GM19043 (cell line): ENCODE data around the gene DPY19L1.
"Not testable (repeated sequence)": the region's sequence is repeated elsewhere in the genome, so short reads cannot be mapped to it uniquely, and the experiment has no call there.

Experiments used
- ATAC-seq: cut with Tn5 transposase; IDR thresholded peaks from one replicate; pipeline ENCODE4 v1.9.1; 2021; ENCODE audit warnings: low read depth; ENCODE audit not compliant: unreplicated experiment

DPY19L1 gene

DNA sequence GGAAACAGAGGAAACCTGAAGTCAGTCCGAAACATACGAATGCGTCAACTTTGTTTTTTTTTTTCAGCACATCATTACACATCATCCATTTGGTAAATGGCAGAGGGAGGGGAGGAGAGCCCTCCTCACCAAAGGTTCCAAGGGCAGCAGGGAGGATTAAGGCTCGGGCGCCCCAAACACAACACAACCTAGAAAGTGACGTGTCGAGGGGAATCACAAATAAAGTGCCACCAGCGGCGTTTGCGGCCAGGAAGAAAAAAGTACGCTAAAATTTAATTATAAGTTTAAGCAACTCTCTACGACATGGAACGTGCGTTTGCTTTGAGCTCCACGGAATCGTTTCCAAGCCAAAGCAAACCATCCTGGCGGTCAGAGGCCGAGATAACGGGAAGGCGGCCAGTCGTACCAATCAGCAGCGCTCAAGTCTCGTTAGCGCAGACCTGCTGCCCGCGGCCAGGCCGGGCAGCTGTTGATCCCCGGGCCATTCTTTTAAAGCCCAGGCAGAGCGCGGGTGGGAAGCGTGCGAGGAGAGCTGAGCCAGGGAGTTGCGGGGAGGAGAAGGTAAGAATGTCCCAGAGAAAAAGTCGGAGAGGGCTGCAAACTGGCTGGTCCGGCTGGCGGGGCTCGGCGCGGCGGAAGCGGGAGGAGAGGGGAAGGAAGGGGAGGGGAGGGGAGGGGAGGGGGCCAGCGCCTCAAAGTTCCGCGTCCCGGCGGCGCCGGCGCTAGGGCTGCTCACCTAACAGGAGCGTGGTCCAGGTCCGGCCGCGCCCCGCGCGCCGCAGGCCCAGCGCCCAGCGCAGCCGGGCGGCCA, 719 bp downstream of the DPY19L1 start:
- peak; percentile 14 for ATAC-seq

DNA sequence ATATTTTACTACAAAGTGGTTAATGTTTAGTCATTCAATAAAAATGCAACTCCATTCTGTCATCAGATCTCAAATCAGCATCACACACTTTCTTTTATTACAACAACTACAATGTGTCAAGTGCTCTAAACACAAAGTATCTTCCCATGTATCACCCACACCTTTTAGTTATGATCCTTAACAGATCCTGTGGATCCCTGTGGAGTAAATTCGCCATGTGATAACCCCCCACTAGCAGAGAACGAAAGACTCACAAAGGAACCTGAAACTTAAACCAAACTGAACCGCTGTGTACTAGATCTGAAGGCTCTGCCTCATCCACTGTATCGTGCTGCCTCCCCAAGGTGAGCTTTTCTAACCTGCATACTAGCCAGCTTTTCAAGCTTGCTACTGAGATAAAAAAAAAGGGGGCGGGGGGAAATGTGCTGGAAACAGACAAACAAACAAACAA, 1.7 kb downstream of the DPY19L1 start:
- ATAC-seq: peak; percentile 16

DNA sequence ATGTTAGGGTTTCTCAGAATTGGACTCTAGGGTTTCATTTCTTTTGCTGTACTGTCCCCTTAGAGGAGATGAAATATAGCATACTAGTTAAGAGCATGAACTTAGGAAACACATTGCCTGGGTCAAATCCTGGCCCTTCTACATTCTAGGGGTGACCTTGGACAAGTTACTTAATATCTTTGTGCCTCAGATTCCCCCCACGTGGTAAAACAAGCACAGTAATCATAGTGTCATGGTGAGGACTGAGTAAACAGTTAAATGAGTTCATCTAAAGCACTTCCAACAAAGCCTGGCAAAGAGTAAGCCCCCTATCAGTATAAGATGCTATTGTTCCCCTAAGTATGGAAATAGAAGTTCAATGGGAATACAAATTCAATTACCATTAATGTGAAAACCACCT, 5.1 kb downstream of the DPY19L1 start:
- no peak for ATAC-seq

DNA sequence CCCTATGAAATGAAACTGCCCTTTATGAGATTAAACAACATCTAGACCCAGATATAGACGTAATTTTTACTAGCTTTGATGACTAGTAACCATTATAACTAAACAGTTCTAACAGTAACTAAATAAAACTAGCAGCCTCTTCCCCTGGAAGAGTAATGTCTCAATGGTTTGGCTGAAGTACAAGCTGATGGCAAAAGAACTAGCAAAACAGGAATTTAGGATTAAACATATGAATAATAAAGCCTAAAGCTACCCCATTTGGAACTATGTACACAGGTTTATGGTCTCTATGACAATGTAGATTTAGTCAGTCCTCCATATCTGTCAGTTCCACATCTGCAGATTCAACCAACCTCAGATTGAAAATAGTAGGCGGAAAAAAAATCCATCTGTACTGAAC, 6.4 kb downstream of the DPY19L1 start:
- ATAC-seq: no peak

DNA sequence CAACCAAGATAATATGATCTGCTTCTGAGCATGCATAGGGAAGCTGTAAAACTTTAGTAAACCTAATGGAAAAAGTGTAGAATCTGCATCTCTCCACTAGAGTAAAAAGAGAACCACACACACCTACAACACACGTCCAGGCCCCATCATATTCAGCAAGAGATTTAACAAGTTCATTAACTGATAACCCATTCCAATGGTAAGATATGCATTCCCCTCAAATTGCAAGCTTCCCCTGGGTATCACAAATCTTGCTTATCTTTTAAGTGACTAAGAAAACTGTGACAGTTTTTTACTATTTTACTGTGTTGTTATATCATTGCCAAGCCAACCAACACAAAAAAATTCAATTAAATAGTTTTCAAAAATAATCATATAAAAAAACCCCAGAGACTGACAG, 8.0 kb downstream of the DPY19L1 start:
- no peak for ATAC-seq

DNA sequence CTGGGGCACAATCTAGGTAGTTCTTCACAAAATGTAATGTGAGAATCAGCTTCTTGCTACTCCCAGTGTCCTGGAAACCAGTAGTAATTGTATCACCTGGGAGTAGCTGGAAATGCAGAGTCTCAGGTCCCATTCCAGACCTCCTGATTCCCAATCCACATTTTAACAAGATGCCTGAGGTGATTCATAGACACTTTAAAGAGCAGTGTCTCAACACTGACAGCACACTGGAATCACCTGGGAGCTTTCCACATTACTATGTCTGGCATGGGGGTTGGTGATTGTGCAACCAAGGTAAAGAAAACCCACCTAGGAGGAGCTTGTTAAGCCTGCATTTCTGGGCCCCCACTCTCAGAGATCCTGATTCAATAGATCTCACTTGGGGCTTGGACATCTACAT, 11.1 kb downstream of the DPY19L1 start:
- ATAC-seq: no peak

DNA sequence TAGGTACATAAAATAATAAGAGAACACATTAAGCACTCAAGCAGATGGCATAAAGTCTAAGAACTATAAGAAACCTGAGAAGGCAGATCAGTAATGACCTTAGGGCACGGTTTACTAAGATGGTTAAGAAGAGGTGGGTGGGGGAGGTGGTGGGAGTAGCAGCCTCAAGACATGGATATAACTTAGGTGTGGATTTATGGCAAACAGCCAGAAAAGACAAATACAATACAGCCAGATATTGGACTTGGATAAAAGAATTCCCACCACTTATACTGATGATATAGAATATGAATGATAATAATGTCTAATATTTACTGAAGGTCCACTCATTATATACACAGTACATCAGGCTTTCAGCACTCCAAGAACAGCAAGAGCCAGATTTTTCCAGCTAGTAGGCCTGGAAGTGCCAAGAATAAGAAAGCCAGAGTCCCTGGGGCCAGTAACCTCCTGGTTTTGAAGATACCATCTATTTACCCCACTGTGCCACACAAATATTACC, 11.9 kb downstream of the DPY19L1 start:
- no peak for ATAC-seq

DNA sequence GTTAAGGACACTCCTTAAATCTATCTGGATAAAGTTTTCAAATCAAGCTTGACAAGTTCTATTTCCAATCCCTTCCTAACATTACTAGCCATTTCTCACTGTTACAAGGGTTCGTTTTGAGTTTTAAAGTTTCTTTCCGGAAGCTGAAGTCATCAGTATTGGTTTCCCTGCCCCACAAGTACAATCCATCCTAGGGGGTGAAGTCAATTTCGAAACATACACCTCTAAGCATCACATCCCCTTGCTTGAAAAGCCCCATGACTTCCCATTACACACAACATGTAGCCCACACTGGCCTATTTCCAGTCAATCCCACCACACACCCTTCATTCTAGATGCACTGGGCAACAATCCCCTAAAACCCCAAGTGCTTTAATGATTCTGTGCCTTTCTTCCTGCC, 13.0 kb downstream of the DPY19L1 start:
- no peak for ATAC-seq

DNA sequence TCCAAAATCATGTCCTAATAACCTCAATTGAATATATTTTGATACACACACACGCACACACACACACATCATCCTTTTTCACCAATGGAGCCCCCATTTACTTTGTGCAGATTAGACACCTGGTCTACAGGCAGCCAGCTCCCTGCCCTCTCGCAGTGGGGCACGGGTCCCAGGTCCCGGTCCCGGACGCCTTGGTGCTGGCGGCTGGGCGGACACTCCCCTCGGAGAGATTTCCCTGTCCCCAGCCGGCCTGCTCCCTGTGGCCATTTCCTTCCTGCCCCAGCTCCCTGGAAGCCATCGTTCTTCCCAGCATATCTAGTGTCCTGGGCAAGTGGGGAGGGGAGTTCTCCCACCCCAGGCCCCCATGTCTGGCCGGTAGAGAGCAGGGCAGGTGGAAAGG, 14.6 kb downstream of the DPY19L1 start:
- no peak for ATAC-seq

DNA sequence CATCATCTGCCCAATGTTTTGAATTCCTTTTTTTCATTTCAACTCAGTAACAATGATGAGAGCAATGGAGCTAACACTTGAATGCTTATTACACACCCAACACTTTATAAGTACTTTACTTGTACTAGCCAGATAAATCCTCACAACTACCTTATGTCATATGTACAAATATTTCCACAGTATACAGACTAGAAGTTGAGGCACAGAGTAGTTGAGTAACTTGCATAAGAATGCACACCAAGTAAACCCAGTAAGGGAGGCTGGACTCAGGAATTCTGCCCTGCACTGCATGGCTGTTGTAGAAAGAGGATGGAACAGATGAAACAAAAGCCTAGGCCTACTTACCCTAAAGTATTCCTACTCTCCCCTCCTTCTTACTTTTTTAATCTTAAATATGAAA, 15.8 kb downstream of the DPY19L1 start:
- no peak for ATAC-seq

DNA sequence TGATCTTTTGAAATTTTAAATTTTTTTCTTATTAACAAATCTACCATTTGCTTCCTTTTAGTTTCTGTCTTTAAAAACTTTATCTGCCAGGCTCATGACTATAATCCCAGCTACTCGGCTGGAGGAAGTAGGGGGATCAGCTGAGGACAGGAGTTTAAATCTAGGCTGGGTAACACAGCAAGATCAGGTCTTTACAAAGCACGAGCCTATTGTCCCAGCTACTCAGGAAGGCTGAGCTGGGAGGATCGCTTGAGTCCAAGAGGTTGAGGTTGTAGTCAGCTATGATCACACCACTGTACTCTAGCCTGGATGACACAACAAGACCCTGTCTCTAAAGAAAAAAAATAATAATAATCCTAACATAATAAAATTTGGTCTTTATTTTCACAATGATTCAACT, 17.5 kb downstream of the DPY19L1 start:
- no peak for ATAC-seq

DNA sequence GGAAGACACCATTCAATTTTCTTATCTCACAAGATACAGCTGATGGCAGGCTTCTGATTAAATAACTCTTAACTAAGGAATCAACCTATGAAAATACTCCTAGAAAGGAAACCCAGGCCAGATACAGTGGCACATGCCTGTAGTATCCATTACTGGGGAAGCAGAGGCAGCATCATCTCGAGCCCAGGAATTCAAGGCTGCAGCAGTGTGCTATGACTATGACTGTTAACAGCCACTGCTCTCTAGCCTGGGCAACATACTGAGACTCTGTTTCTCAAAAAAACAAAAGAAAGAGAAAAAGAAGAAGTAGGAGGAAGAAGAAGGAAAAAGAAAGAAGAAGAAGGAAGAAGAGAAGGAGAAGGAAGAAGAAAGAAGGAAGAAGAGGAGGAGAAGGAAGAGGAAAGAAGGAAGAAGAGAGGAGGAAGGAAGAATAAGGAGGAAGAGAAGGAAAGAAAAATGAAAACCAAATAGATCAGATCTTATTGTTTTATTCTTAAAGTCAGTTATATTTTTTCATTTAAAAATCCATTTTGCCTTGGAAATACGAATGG, 18.0 kb downstream of the DPY19L1 start:
- ATAC-seq: no peak

DNA sequence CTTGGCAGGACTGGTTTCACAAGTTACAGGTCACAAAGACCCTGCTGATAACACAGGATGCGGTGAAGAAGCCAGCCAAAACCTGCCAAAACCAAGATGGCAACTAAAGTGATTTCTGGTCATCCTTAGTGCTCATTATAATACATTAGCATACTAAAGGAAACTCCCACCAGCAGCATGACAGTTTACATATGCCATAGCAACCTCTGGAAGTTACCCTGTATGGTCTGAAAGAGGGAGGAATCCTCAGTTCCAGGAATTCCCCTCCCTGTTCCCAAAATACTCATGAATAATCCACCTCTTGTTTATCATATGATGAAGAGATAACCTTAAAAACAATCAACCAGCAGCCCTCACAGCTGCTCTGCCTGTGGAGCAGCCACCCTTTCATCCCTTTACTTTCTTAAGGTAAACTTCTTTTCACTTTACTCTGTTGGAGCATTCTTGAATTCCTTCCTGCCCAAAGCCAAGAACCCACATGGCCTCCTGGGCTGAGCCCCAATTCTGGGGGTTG, 21.9 kb downstream of the DPY19L1 start:
- ATAC-seq: no peak

DNA sequence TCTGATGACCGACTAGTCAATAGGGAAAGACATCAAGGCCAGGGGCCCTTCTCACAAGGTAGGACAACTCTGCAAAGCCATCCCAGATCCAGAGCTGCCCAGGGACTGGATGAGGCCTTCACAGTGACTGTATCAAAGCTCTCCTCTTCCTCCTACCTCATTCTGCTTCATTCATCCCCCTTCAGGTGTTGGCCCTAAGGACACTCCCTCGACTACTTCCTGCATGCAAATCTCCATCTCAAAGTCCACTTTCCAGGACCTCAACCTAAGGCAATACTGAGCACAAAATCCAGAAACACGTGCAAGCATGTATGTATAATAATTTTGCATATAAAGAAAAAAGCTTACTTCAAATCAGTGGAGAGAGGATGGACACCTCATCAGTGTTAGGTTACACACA, 25.1 kb downstream of the DPY19L1 start:
- no peak for ATAC-seq

DNA sequence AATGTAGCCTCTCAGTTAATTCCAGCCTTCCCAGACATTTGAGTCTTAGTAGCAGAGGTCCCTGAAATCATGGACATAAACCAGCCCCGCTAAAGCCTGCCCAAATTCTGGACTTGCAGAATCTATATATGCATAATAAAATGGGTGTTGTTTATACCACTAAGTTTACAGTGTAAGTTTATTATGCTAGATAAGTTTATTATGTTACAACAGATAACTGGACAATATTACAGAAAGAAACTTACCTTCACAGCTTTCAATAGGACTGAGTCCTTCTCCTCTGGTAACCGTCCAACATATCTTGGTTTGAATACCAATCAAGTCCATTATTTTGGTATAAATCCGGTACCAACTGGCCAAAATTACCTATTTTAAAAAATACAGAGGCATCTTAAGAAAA, 26.2 kb downstream of the DPY19L1 start:
- no peak for ATAC-seq

DNA sequence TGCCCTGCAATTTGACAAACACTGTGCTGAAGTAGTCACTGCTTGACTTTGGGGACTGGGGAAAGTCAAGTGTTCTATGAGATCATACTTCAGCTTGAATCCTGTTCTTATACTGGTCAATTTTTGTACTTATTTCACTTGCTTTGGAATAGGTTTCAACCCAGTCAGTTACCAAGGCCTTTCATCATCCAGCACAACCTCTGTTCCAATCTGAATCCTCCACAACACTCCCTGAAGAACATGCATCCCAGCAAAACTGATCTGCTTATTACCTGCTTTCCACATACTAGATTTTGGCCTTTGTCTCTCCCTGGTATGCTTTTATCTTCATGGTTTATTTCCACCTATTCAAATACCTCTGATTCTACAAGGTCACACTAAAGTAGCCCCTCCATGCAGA, 29.5 kb downstream of the DPY19L1 start:
- no peak for ATAC-seq

DNA sequence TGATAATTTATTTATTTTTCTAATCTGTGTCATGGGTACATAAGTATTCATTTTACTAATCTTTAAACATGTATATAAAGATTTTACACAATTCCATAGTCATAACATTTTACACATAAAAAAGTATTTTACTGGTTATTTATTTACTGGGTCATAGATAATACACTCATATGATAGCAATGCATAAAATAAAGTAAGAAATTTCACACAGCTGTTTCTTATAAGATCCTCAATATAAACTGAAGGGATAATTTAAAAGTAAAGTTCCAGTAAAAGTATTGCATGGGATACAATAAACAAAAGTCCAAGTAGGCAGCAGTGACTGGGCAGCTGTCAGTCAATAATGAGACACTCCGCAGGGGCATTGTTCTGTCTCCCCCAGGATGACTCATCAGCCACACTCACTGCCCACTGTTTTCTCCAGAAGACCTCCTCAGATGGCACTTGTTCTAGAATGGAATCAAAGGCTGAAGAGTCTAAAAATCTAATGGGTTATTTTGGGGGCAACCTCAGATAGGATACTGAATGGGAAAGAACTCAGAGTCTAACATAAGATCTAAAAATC, 32.7 kb downstream of the DPY19L1 start:
- no peak for ATAC-seq

DNA sequence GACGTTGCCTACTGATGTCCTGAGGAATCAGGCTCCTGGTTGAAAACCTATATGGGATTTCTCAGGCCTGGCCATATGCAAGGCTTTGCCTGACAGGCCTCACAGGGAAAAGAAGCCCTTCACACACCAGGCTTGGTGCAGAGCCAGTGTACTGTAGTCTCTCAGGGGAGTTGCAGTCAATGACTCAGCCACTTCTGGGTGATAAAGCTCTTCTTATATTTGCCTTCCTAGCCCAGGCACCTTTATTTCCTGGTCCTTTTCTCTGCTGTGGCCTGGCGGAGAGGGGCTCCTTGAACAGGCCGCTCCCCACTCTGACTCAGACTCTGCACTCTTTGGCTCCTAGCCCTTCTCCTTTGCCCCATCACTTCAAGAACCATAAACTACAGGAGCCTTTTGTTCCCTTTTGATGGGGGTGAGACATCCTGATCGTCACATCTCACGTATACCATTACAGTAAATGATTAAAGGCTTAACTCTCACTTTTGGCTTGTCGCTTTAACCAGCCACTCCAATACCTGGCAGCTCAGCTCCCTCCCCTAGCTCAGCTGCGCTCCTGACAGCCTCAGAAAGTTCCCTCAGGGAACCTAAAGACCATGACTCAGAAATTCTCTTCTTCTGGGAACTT, 33.5 kb downstream of the DPY19L1 start:
- ATAC-seq: peak; percentile 54

DNA sequence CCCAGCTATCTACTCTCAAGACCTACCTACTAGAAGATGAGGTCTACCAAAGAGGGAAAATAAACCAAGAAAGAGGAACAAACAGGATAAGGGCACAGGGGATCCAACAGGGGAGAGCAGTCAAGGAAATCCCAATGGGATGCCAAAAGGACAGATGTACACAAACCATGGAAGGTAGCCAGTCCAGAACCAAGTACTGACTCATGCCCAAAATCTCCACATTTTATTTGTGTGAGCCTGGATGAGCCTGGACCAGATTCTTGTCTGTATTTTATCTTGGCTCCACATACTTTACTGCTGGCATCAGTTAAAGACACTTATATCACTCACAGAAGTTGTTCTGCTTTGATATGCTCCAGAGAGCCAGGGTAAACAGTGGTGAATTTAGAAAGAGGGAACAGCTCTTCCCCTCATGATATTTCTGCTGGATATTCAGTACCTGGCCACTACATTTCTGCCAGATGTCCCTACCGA, 34.1 kb downstream of the DPY19L1 start:
- ATAC-seq: not testable (repeated sequence)

DNA sequence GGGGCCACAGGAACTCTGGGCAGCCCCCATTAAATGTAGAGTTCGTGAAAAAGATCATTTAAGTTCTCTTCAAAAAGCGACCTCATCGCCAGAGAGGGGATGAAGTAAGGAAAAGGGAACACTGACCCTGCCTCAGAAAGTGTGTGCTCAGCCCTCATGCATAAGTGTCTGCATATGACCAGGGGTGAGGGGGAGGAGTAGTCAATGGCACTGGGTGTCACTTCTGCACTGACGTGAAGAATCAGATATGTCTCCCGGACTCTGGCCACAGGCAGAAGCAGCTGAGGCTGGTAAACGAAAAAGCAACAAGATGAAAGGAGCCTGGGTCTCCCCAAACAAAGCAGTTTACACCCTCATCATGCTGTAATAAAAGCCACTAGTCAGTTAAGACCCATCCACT, 39.0 kb downstream of the DPY19L1 start:
- not testable (repeated sequence) for ATAC-seq
